Hippocampal formation (tissue), 2 donors: ENCODE results near the gene PHC2.

ENCODE experiments used
- DNase-seq, 2 donors: peaks; one replicate each; lab custom pipeline; 2025; lab: John Stamatoyannopoulos, UW

PHC2 gene

GRCh38 chr1:33391343-33392078, 39.4 kb downstream of the PHC2 start:
- no peak for DNase-seq

GRCh38 chr1:33390542-33390941, 40.4 kb downstream of the PHC2 start:
- no peak for DNase-seq

GRCh38 chr1:33388805-33389771, 41.8 kb downstream of the PHC2 start:
- no peak for DNase-seq

GRCh38 chr1:33387625-33388024, 43.3 kb downstream of the PHC2 start:
- no peak for DNase-seq

DNA sequence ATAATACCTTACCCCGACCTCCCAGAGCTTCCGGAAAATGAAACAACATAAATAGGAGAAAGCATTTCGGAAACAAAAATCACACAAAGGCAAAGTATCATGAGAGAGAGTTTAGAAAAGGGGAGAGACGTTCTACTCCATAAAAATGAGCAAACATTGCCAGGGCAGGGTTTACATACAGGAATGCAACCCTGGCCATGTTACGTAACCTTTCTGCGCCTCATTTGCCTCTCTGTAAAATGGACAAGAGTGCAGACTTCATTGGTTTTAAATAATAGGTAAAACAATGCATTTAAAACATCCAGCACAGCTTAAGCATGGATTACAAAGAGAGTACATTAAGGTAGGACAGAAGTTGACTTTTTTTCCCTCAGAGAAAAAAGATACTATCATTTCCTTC, 45.6 kb downstream of the PHC2 start:
- no peak for DNase-seq

- no peak for DNase-seq
Observed at GRCh38 chr1:33384040-33384812, 46.7 kb downstream of the PHC2 start.

- DNase-seq: no peak
Observed at GRCh38 chr1:33383489-33383888, 47.4 kb downstream of the PHC2 start.

DNA sequence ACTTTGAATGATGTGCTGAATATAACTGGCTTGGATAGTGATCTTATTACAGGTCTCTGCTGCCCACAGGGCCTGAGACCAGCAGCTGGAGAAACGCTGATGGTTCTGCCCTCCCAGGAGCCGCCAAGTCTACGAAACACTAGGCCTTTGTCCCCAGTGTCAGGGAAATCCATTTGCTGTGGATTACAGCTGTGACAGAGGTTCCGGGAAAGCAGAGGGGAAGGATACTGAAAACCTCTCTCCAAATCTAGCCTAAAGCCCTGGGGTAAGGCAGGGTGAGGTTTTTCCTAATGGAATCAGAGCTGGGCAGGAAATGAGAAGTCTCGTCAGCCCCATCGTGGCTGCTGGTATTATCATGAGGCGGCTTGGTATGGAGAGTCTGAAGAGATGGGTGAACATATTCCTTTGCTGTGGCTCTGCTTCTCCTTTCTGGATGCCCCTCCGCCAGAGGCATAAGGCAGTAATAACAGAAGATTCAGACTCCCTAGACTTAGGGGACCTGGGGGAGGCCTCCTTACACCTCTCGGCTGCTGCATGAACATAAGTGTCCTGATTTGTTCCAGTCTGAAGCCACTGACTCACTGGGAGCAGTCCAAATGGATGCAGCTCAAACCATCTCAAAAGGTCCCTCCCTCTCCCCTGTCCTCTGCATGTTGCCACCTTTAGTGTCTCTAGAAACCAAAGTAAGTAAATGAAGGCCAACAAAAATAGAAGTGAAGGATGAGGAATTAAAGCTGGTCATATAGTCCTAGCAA, 48.1 kb downstream of the PHC2 start:
- peak; percentile 76 to 80 for DNase-seq

DNA sequence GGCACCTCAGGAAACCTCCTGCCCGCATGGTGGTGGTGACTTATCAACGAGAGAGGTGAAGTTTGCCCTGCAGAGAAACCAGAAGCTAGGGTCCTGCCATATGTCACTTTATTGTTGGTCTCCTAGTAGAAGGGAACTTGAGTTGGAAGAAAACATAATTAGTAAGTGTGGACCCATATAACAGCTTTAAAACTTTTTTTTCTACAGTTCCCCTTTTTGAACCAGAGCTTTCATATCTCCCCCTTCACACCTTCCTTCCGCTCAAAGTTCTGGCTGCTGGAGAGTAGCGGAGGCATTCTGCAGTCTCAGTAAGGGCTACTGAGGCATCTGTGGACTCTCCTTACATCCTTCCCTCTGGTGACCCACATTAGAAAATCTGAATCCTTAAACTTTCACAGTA, 48.9 kb downstream of the PHC2 start:
- DNase-seq: no peak

- no peak for DNase-seq
Observed at GRCh38 chr1:33380811-33381210, 50.1 kb downstream of the PHC2 start.

DNA sequence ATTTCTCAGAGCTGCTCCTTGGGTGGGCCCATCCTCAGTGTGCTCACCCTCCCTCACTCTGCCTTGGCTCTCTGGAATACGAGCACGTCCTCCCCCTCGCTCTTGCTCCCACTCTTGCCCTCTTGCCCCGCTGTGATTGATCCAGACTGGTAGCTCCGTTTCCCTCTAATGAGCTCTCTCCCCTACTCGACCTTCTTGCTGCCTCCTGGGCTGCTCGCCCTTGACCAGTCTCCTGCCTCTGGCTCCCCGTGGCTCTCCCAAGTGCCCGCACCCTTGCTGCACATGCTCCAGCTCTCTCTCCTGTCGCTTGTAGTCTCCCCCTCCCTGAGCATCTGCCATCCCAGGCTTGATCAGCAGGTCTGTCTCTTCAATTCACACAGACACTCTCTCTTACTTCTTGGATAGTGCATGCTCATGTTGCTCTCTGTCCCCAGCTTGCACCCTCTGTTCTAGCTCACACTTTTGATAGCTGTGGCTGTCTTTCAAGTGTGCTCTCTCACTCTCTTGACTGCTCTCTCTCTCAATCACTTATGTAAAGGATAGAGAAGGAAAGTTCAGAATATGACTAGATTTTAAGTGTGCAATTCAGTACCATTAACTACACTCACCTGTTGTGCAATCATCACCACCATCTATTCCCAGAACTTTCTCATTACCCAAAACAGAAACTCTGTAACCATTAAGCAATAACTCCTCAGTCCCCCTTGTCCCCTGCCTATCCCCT, 51.1 kb downstream of the PHC2 start:
- DNase-seq: no peak

DNA sequence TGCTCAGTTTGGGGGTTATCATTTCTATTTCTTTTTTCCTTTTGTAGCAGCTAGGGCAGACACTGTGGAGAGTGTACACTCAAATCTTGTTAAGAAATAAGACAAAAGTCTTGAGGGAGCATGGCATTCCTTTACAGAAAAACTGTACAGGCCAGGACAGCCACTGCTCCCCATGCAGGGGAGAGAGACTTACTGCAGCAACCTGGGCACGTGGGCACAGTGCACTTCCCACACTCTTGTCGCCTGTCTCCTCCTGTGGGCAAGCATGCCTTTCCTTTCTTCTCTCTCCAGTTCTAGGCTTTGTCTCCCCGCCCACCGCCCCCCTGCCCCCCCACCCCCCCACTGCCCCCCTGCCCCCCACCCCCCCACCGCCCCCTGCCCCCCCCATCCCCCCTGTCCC, 51.9 kb downstream of the PHC2 start:
- DNase-seq: no peak

DNA sequence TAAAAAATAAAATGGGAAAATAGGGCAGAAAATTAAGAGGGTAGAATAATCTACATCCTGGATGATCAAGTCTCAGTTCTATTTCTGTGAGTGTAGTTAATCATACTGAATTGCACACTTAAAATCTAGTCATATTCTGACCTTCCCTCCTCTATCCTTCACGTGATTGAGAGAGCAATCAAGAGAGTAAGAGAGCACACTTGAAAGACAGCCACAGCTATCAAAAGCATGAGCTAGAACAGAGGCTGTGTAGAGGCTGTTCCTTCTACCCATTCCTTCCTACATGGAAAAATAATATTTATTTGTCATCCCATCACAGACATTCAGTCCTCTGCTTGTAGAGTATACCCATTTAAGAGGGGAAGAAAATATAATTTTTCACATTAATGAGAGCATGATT, 52.4 kb downstream of the PHC2 start:
- no peak for DNase-seq

DNA sequence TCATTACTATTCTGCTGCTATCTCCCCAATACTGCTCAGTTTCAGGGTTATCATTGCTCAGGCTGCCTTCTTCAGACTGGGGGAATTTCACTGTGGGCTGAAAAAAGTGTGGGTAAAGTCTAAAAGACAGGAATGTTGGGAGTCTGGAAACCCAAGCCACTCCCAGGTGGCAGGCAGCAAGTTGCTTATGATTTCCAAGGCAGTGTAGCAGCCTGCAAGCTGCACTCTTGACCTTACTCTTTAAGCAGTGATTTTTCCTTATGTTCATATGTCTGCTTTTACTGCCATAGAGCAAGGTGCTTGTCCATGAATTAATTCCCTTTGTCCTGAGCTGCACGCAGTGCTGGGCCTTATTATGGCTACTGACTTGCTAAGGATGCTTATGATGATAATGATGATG, 53.1 kb downstream of the PHC2 start:
- no peak for DNase-seq

GRCh38 chr1:33377013-33377412, 53.9 kb downstream of the PHC2 start:
- DNase-seq: no peak

GRCh38 chr1:33375316-33375715, 55.6 kb downstream of the PHC2 start:
- no peak for DNase-seq

GRCh38 chr1:33374336-33375105, 56.4 kb downstream of the PHC2 start:
- no peak for DNase-seq

- no peak for DNase-seq
Observed at GRCh38 chr1:33373606-33374005, 57.3 kb downstream of the PHC2 start.

DNA sequence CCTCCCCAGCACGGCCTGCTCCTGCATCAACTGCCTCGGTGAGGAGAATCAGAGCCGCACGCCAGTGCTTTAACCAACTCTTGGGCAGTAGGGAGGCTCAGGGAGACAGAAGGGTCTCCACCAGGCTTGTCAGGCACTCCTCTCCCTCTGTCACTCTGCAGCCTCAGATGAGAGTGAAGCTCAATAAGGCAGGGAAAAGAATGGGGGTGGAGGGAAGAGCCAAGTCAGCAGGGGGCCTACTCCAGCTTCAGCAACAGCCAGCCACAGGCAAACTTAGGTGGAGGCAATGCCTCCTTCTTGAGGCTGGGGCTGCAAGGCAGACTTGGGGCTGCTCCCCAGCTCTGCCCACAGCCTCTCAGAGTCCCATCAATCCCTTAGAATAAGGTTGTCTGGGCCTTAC, 58.2 kb downstream of the PHC2 start:
- DNase-seq: no peak

DNA sequence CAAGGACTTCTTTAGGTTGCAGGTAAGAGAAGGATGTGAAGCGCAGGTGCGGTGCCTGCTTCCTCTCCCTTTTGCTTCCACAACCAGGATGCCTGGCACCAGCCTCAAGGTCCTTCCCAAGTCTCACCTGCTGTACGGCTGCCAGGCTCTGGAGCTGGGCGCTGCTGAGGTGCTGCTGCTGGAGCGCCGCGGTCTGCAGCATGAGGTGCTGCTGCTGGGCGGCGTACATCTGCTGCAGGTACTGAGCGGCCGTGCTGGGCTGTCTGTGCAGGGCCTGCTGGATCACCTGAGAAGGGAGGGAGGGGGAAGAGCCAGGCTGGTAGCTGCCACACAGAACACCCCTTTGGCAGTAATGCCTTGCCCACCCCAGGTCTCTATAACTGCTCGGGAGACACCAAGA, 58.7 kb downstream of the PHC2 start:
- no peak for DNase-seq
